Middle frontal gyrus (tissue), 1 donor: ENCODE data around the gene PTPRE.

ENCODE experiments used
- DNase-seq: peaks from one replicate; pipeline ENCODE4 v3.0.0-alpha.2; 2015; ENCODE audit warnings: low spot score; ENCODE audit errors: extremely low spot score

Gene PTPRE

GRCh38 chr10:127906548-127907377, at the start of gene PTPRE:
TSS of gene PTPRE (plus strand) at chr10:127907103. CDS start at chr10:128040882, 133,779 bp downstream.
- DNase-seq = peak; percentile 44

- no peak for DNase-seq
These were observed 46.3 kb upstream of the PTPRE start for GRCh38 chr10:127860592-127860991.

DNA sequence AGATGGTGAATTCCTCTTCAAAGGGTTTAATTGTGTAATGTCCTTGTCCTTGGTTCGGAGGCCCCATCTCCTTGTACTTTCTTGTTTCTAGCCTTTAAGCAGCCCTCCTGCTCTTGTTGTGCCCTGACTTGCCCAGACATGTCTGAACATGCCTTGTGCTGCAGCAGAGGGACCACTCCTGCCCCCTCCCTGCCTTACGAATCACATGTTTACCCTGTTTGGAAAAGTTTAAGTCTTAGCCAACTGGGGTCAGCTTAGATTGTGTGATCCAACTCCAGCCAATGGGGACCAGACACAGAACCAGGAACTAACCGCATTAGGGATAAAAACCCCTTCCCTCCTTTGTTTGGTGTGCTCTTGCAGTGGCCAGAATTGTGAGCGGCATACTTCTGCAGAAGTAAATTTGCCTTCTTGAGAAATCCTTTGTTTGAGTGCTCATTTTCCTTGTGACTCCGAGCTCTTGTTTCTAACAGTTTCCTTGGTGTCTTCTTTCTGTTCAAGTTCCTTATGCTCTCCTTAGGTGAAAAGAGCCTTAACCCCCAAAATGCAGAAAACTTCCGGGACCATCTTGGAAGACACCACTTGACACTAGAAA, 43.6 kb upstream of the PTPRE start:
- DNase-seq = no peak

GRCh38 chr10:127866276-127867013, 40.5 kb upstream of the PTPRE start:
- DNase-seq = no peak

- no peak for DNase-seq
These were observed 39.1 kb upstream of the PTPRE start for GRCh38 chr10:127867805-127868204.

DNA sequence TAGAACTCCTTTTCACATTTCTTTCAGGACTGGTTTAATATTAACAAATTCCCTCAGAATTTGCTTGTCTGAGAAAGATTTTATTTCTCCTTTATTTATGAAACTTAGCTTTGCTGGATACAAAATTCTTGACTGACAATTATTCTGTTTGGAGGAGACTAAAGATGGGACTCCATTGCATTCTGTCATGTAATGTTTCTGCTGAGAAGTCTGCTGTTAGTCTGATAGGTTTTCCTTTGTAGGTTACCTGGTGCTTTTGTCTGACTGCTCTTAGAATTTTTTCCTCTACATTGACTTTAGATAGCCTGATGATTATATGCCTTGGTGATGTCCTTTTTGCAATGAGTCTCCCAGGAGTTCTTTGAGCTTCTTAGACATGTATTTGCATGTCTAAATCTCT, 37.6 kb upstream of the PTPRE start:
- no peak for DNase-seq

DNA sequence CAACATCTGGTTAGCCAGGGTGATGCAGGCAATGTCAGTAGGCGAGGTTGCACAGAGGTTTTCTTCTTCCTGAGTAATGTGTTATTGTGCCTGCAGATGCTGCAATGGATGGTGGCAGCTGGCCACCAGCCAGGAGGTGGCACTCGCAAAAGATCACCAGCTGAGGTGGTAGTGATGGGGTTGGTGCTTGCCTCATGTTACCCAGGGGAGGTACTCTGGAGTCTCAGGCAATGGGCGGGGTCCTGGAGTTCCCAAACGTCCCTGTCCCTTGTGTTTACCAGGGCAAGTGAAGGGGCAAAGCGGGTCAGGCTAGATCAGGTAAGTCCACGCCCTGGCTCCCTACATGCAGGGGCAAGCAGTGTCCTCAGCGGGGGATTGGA, 35.3 kb upstream of the PTPRE start:
- DNase-seq = no peak

- DNase-seq = no peak
These were observed 34.7 kb upstream of the PTPRE start for GRCh38 chr10:127872011-127872761.

GRCh38 chr10:127872871-127873600, 33.9 kb upstream of the PTPRE start:
- DNase-seq = no peak

DNA sequence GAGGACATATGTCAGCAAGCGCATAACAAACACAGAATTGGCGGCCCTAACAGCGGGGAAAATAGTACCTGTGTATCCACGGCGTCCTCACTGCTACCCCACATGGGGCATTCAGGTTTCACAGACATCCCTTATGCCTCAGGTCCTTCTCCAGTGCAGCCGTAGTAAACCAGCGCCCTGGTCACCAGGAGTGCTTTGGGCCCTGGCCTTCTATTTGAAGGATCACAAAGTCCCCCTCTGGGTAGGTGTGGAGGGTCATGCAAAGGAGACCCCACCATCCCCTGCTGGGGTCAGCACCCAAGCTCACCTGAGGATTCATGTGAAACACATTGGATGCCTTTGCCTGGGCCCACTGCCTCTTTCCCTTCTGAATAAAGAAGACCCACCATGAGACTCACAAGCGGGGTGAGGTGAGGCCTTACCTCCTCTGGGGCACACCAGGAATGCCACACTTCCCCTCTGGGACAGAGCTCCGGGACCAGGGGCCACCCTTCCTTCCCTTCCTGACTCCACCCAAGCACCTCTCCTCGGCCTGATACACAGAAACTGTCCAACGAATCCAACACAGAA, 32.9 kb upstream of the PTPRE start:
- no peak for DNase-seq

DNA sequence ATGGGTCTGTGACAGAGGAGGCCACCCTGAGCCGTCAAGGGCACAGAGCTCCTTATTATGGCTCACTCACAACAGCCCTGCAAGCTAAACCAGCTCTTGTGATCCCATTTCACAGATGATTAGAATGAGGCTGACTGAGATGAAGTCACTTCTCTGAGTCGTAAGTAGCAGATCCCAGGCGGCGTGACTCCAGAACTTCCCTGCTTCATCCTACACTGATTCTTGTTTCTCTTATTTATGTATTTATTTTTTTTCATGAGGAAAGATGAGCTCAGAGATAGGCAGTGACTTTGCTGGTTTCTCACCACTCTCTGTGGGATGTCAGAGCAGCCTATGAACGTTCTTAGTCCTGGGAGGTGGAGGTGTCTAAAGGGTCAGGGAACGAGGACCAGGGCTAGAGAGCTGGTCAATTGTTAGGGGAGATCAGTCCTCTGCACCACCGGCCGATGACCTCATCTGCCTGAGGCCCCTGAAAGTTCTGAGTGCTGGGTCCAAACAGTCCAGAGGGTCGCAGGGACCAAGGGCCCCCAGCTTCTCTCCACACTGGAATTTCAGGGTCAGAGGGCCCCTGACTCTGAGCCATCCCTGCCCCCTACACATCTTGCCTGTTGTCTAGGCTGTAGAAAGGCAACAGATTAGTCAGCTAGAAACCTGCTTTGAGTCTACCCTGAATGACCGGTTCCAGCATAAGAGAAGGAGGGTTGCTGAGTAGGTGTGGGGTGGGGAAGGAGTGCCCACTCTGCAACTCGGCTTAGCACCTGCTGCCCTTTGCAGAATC, 32.0 kb upstream of the PTPRE start:
- no peak for DNase-seq

DNA sequence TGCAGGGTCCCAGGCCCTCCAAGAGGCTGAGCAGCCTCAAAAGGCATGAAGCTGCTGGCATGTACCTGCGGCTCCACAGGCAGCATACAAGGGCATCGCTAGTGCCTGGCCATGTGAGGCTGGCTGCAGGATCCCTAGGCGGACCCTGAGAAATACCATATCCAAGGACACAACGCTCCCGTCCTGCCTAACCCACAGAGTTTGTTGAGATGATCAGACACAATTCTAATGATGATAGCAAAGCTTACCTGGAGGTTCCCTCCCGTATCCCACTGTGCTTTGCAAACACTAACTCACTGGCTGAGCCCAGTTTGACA, 31.5 kb upstream of the PTPRE start:
- DNase-seq = no peak

- no peak for DNase-seq
These were observed 31.0 kb upstream of the PTPRE start for GRCh38 chr10:127875916-127876315.

DNA sequence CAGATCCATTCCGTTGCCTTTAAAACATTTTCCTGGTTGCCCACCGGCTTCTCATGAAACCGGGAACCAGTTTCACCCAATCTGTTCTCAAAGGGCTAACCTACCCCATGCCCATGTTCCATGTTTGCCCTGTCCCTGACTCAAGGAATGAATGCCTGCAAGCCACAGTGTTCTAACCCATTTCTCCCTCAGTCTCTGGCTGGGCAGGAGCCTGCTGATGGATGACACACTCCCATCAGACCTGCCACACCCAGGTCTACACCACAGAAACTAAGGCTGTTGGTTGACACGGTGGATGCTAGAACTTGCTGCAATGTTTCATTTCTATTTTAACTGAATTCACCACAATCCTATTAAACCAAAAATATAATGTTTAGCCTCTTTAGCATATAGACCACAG, 29.8 kb upstream of the PTPRE start:
- no peak for DNase-seq

GRCh38 chr10:127877699-127878098, 29.2 kb upstream of the PTPRE start:
- DNase-seq = no peak

DNA sequence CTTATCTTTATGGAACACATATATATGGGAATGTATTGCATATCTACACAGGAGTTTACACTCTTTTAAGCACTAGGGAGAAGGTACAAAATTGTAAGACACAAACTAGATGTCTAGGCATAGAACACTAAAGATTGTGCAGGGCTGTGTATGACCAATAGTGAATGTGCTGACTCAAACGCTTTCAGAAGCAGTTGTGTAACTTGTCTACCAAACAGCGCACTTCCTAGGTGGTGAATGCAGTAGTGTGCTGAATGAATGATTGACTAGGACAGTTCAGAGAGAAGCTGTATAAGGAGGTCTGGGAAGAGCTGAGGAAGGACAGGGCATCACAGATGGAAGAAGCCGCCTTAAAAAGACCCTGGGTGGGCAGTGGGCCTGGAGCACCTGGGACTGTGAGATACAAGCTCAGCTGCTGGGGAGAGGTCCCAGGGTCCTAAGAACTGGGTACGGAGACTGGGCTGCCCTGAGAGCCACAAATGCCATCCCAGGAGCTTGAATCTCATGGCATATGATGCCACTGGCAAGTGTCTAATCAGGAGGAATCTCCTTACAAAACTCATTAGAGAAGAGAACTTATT, 28.3 kb upstream of the PTPRE start:
- no peak for DNase-seq

GRCh38 chr10:127880557-127880956, 26.3 kb upstream of the PTPRE start:
- no peak for DNase-seq

GRCh38 chr10:127881262-127881661, 25.6 kb upstream of the PTPRE start:
- DNase-seq = no peak

GRCh38 chr10:127882391-127882790, 24.5 kb upstream of the PTPRE start:
- DNase-seq = no peak
